Type B pancreatic cell (in vitro differentiated cells): ENCODE measurements around the gene ROM1. TPM values are rescaled to one million over a fixed set of nuclear protein-coding genes. Genes with fewer than 3 reads are reported as not detected.

ENCODE experiments used
- DNase-seq: peaks from one replicate; pipeline ENCODE4 v3.0.0; 2021; ENCODE audit warnings: mixed read lengths; ENCODE audit not compliant: unreplicated experiment; ENCODE audit errors: extremely low spot score
- H3K27ac Mint-ChIP-seq: 2 replicates; pipeline ENCODE4 v1.8.0; 2021; ENCODE audit warnings: mild to moderate bottlenecking, mixed read lengths
- H3K27me3 Mint-ChIP-seq: 2 replicates; pipeline ENCODE4 v1.8.0; 2021; ENCODE audit warnings: mixed read lengths
- H3K36me3 Mint-ChIP-seq: 2 replicates; pipeline ENCODE4 v1.8.0; 2021; ENCODE audit warnings: mixed read lengths
- H3K4me1 Mint-ChIP-seq: one replicate; pipeline ENCODE4 v1.8.0; 2021; ENCODE audit warnings: mixed read lengths; ENCODE audit not compliant: unreplicated experiment
- H3K4me3 Mint-ChIP-seq: 2 replicates; pipeline ENCODE4 v1.8.0; 2021; ENCODE audit warnings: mild to moderate bottlenecking, mixed read lengths
- H3K9me3 Mint-ChIP-seq: 2 replicates; pipeline ENCODE4 v1.8.0; 2021; ENCODE audit warnings: mixed read lengths
- total RNA-seq: library from RNA; stranded (reverse); gene quantifications from 2 replicates; pipeline ENCODE4 v1.2.1, GENCODE V29; 2021; ENCODE audit warnings: low replicate concordance
- TF ChIP-seq, protein P1 (sequence below): fragments of 200-600 bp; sonication (generic); conservative IDR thresholded peaks from 2 replicates; pipeline ENCODE4 v1.5.0; 2021; ENCODE audit warnings: antibody characterized with exemption, mild to moderate bottlenecking

Gene ROM1
- total RNA-seq, 1 donor from 2014 or later = 1.8 TPM

GRCh38 chr11:62599901-62600300 is 13.2 kb upstream of the ROM1 start:
- TF ChIP-seq, protein P1, sequence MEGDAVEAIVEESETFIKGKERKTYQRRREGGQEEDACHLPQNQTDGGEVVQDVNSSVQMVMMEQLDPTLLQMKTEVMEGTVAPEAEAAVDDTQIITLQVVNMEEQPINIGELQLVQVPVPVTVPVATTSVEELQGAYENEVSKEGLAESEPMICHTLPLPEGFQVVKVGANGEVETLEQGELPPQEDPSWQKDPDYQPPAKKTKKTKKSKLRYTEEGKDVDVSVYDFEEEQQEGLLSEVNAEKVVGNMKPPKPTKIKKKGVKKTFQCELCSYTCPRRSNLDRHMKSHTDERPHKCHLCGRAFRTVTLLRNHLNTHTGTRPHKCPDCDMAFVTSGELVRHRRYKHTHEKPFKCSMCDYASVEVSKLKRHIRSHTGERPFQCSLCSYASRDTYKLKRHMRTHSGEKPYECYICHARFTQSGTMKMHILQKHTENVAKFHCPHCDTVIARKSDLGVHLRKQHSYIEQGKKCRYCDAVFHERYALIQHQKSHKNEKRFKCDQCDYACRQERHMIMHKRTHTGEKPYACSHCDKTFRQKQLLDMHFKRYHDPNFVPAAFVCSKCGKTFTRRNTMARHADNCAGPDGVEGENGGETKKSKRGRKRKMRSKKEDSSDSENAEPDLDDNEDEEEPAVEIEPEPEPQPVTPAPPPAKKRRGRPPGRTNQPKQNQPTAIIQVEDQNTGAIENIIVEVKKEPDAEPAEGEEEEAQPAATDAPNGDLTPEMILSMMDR = no peak
- H3K27me3 Mint-ChIP-seq = peaks cover 3% of the 10 kb centered on the region
- H3K36me3 Mint-ChIP-seq = peaks cover 31% of the 10 kb centered on the region
- H3K4me3 Mint-ChIP-seq = peak overlapping the region; percentile 94
- no peak for DNase-seq
- peak overlapping the region; percentile 100 for H3K27ac Mint-ChIP-seq
- peaks cover 42% of the 10 kb centered on the region for H3K4me1 Mint-ChIP-seq
- H3K9me3 Mint-ChIP-seq = no peaks in the 10 kb centered on the region

- Mint-ChIP-seq H3K36me3 (peaks cover 31% of the 10 kb centered on the region), H3K4me3 (peak overlapping the region; percentile 94), H3K4me1 (peaks cover 46% of the 10 kb centered on the region), H3K9me3 (no peaks in the 10 kb centered on the region), H3K27ac (peak overlapping the region; percentile 100), H3K27me3 (peaks cover 3% of the 10 kb centered on the region)
- TF ChIP-seq, protein P1 = no peak
- DNase-seq = no peak
Observed at GRCh38 chr11:62600367-62601121, 12.5 kb upstream of the ROM1 start.

GRCh38 chr11:62601122-62601371 is 12.0 kb upstream of the ROM1 start:
- no peaks in the 10 kb centered on the region for H3K9me3 Mint-ChIP-seq
- H3K4me3 Mint-ChIP-seq = peak overlapping the region; percentile 94
- peaks cover 31% of the 10 kb centered on the region for H3K36me3 Mint-ChIP-seq
- TF ChIP-seq, protein P1 = no peak
- H3K4me1 Mint-ChIP-seq = peaks cover 47% of the 10 kb centered on the region
- H3K27me3 Mint-ChIP-seq = peaks cover 3% of the 10 kb centered on the region
- H3K27ac Mint-ChIP-seq = peak overlapping the region; percentile 100
- no peak for DNase-seq

GRCh38 chr11:62601372-62602140 is 11.5 kb upstream of the ROM1 start, which contains the start of gene MTA2:
MTA2 (minus strand) TSS chr11:62601865; CDS start chr11:62601450, 415 bp downstream.
- Mint-ChIP-seq H3K27ac (peak within 1 kb of the TSS; percentile 100), H3K9me3 (no peaks in the 10 kb centered on the region), H3K4me1 (peaks cover 50% of the 10 kb centered on the region), H3K4me3 (peak within 1 kb of the TSS; percentile 94), H3K36me3 (peaks cover 31% of the 10 kb centered on the region), H3K27me3 (peaks cover 3% of the 10 kb centered on the region)
- DNase-seq = peak; percentile 100
- TF ChIP-seq, protein P1 = no peak

DNA sequence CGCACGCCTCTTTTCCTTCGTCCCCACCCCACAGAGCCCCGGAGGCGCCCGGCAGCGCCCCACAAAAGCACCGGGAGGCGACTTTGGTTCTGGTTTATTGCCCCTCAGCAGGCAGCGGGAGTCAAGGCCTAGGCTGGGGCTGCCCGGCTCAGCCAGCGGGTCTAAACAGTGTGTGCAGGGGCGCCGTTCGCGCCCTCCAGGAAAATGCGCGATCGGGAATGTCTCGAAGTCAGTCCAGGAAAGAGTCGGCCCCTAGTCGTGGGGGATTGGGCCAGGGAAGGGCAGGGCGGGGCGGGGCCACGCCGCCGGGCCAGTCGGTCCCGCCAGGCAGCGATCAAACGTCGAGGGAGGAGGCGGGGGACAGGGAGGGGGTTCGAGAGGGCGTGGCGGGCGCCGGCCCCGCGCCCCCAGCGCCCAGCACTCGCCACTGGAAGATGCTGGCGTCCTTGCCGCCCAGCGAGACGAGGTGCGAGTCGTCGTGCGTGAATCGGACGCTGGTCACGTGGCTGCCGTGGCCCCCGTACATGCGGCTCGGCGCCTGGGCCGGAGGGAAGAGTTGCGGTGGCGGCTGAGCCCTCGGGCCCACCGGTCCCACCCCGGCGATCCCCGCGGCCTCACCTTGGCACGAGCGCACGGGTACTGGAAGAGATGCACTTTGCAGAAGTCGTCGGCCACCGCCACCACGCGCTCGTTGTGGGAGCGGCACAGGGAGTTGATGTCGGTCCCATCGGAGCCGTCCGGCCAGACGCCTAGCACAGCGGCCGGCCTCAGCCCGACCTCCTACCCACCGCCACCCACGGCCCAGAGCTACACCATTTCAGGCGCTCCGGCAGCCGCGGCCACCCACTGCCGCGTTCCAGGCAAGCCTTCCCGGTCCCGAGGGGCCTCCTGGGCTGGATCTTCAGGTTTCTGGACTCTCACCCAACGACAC is 10.7 kb upstream of the ROM1 start:
- TF ChIP-seq, protein P1 = no peak
- peaks cover 31% of the 10 kb centered on the region for H3K36me3 Mint-ChIP-seq
- DNase-seq = no peak
- H3K4me1 Mint-ChIP-seq = peaks cover 54% of the 10 kb centered on the region
- H3K4me3 Mint-ChIP-seq = peak overlapping the region; percentile 94
- no peaks in the 10 kb centered on the region for H3K9me3 Mint-ChIP-seq
- H3K27me3 Mint-ChIP-seq = peaks cover 3% of the 10 kb centered on the region
- H3K27ac Mint-ChIP-seq = peak overlapping the region; percentile 100
